Measurements from ENCODE around the gene HOXA3.

DNA sequence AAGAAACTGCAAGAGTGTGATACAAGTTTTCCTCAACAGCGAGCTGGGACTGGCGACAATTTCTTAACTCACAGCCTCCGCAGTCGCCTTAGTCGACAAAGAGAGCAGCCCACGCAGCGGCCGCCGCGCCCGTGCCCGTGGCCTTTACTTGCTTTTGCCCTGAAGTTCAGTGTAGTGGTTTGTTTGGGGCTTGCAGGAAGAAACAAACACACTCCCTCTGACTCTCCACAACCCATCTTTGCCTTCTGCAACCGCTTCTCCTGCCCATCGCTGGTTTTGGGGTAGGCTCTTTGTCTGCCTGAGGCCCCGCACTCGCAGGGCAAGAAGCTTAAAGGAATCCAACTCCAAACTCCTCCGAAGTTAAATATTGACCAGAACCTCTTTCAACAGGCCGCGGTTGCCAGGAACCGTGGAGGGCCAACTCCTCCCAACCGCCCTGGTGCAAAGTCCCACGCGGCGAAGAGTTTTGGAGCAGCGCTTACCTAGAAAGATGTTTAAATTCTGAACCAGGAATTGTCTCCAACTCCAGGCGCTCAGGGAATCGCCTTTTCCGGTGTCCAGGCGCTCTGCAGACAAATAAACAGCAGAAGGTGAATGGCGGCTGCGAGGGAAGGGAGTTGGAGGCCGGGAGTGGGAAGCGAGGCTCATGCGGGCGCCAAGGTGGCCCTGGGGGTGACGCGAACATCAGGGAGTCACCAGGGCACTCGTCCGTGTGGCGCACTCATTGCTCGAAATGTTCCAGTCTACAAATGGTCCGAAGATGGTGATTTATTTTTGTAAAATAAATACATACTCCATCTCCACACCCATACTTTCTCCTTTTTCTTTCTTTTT, 30.1 kb downstream of the HOXA3 start:
- no peak for TF ChIP-seq POLR2A (IDR thresholded peaks at IDR 0.05)
- TF ChIP-seq, protein P1, sequence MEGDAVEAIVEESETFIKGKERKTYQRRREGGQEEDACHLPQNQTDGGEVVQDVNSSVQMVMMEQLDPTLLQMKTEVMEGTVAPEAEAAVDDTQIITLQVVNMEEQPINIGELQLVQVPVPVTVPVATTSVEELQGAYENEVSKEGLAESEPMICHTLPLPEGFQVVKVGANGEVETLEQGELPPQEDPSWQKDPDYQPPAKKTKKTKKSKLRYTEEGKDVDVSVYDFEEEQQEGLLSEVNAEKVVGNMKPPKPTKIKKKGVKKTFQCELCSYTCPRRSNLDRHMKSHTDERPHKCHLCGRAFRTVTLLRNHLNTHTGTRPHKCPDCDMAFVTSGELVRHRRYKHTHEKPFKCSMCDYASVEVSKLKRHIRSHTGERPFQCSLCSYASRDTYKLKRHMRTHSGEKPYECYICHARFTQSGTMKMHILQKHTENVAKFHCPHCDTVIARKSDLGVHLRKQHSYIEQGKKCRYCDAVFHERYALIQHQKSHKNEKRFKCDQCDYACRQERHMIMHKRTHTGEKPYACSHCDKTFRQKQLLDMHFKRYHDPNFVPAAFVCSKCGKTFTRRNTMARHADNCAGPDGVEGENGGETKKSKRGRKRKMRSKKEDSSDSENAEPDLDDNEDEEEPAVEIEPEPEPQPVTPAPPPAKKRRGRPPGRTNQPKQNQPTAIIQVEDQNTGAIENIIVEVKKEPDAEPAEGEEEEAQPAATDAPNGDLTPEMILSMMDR (IDR thresholded peaks at IDR 0.05): no peak
- no peak for TF ChIP-seq POLR2AphosphoS5 (IDR thresholded peaks at IDR 0.05)
